Thyroid gland (tissue), 4 donors: ENCODE data around the gene CST9L.

ENCODE experiments used
- POLR2A ChIP-seq, 2 donors: fragments of 450-650 bp; IDR thresholded peaks; one replicate each; pipeline ENCODE4 v1.6.1; 2017; ENCODE audit warnings: antibody characterized with exemption in 2 of 2, mild to moderate bottlenecking in 2 of 2, moderate library complexity in 1 of 2
- TF ChIP-seq, protein P1 (sequence below), 6 experiments: fragments of 200-600 bp in 3 of 6; fragments of 450-650 bp in 3 of 6; sonication (generic) in 3 of 6; IDR thresholded peaks; one replicate each; pipeline ENCODE4 v1.5.1; 2016 to 2019; ENCODE audit warnings: antibody characterized with exemption in 6 of 6, mild to moderate bottlenecking in 2 of 6, inconsistent platforms in 1 of 6, moderate library complexity in 1 of 6

DNA sequence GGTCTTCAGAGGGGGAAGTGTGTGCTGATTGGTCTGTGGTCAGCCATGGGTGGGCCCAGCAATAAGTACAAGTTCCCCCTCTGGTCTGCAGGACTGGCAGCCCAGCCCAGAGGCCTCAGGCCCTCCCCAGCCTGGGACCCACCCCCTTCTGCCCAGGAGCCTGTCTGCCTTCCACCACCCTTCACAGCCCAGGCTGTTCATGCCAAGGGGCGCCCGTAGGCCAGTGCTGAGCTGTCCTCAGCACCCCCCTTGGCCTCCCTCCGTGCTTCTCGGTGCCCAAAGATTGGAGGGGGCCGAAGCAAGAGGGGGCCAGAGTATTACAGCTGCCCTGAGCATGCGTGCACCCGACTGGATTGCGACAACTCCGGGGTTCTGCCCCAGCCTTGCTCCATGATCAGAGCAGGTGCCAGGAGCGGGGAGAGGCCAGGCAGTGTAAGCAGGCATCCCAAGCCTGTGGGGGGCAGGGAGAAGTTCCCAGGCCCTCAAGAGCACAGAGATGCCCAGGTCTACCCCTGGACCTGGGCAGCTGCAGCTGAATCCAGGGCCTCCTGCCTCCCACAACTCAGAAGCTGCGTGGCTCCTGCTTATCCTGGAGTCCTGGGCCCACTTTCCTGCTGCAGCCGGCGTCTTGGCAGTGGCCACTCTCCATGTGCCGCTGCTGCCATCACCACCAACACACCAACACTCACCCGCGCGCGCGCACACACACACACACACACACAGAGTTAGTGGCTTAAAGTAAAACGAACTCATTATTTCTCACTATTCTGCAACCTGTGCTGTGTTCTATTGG lies 33.3 kb downstream of the CST9L start:
- TF ChIP-seq, protein P1, sequence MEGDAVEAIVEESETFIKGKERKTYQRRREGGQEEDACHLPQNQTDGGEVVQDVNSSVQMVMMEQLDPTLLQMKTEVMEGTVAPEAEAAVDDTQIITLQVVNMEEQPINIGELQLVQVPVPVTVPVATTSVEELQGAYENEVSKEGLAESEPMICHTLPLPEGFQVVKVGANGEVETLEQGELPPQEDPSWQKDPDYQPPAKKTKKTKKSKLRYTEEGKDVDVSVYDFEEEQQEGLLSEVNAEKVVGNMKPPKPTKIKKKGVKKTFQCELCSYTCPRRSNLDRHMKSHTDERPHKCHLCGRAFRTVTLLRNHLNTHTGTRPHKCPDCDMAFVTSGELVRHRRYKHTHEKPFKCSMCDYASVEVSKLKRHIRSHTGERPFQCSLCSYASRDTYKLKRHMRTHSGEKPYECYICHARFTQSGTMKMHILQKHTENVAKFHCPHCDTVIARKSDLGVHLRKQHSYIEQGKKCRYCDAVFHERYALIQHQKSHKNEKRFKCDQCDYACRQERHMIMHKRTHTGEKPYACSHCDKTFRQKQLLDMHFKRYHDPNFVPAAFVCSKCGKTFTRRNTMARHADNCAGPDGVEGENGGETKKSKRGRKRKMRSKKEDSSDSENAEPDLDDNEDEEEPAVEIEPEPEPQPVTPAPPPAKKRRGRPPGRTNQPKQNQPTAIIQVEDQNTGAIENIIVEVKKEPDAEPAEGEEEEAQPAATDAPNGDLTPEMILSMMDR (IDR thresholded peaks at IDR 0.05): no peak
- TF ChIP-seq POLR2A (IDR thresholded peaks at IDR 0.05): no peak
